ENCODE results near the gene TRIO.

DNA sequence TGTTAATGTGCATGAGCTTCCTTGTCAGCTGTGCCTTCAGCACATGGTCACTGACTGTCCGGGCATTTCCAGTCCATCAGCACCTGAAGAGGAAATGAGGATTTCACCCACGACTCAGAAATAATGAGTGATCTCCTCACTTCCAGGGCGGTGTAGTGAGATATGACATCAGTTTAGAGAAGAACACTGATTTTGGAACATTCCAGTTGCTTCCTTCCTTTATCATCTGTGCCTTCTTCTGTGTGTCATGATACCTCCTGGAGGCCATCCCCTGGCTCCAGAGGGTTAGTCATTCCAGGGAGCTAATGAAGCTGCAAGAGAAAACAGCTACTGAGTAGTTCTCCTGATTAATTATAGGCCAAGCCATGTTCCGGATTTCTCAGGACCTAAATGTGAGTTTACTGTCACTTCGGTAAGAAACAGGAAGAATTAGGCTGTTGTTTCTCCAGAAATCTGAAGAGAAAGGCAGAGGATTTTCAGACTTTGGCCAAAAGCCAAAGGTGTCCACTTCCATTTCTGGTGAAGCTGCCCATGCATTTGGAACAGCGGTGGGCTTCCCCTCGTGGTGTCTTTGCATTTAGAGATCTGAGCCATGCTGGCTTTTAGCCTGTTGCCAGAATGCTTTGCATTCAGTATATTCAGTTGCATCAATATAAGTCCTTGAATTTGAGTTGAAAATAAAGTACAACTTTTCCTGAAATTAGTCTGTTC is 277.1 kb downstream of the TRIO start:
- TF ChIP-seq, protein P1, sequence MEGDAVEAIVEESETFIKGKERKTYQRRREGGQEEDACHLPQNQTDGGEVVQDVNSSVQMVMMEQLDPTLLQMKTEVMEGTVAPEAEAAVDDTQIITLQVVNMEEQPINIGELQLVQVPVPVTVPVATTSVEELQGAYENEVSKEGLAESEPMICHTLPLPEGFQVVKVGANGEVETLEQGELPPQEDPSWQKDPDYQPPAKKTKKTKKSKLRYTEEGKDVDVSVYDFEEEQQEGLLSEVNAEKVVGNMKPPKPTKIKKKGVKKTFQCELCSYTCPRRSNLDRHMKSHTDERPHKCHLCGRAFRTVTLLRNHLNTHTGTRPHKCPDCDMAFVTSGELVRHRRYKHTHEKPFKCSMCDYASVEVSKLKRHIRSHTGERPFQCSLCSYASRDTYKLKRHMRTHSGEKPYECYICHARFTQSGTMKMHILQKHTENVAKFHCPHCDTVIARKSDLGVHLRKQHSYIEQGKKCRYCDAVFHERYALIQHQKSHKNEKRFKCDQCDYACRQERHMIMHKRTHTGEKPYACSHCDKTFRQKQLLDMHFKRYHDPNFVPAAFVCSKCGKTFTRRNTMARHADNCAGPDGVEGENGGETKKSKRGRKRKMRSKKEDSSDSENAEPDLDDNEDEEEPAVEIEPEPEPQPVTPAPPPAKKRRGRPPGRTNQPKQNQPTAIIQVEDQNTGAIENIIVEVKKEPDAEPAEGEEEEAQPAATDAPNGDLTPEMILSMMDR (IDR thresholded peaks at IDR 0.05; ENCODE audit: extremely low read depth in 1 of 2, insufficient read depth in 1 of 2, low read depth in 1 of 2, low read length in 2 of 2) = no peak
- no peak for TF ChIP-seq EZH2 (IDR thresholded peaks at IDR 0.05; ENCODE audit: borderline replicate concordance, low read depth, low read length, severe bottlenecking)
- TF ChIP-seq POLR2A (IDR thresholded peaks at IDR 0.05; ENCODE audit: low read depth, low read length) = no peak
- TF ChIP-seq POLR2AphosphoS5 (IDR thresholded peaks at IDR 0.05; ENCODE audit: insufficient read depth, low read depth, low read length) = no peak
- no peak for TF ChIP-seq GATA2 (IDR thresholded peaks at IDR 0.05; ENCODE audit: insufficient read depth, insufficient read length, low read depth, low read length)
- no peak for TF ChIP-seq MYC (IDR thresholded peaks at IDR 0.05; ENCODE audit: low read depth, low read length)
- TF ChIP-seq JUN (IDR thresholded peaks at IDR 0.05; ENCODE audit: borderline replicate concordance, insufficient read depth, insufficient read length, low read depth) = no peak
- TF ChIP-seq, protein P2, sequence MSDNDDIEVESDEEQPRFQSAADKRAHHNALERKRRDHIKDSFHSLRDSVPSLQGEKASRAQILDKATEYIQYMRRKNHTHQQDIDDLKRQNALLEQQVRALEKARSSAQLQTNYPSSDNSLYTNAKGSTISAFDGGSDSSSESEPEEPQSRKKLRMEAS (IDR thresholded peaks at IDR 0.05; ENCODE audit: insufficient read depth, insufficient read length) = no peak
